ENCODE data around the gene TMEM132C. TPM values are rescaled to one million over a fixed set of nuclear protein-coding genes. Genes with fewer than 3 reads are reported as not detected.

TMEM132C gene
- polyA plus RNA-seq, 2 of the 4 experiments (the other 2 are of a cell fraction): not detected

GRCh38 chr12:128707488-128707887 is 440.5 kb downstream of the TMEM132C start:
- H3K27ac ChIP-seq: no peak overlapping the region
- ChIA-PET CTCF (no interaction called here), POLR2A (no interaction called here)
- H3K4me2 ChIP-seq: no peak overlapping the region
- no peak for ATAC-seq
- no peaks in the 10 kb centered on the region for H3K9me3 ChIP-seq
- no peaks in the 10 kb centered on the region for H3K4me1 ChIP-seq
- no peak overlapping the region for H3K4me3 ChIP-seq
- no peak for DNase-seq (ENCODE audit: low read depth in 1 of 2, low spot score in 1 of 2)
- TF ChIP-seq SMC3 (IDR thresholded peaks at IDR 0.05): no peak
- TF ChIP-seq NFE2L2 (conservative IDR thresholded peaks at IDR 0.05; ENCODE audit: low read length): no peak
- TF ChIP-seq, protein P1, sequence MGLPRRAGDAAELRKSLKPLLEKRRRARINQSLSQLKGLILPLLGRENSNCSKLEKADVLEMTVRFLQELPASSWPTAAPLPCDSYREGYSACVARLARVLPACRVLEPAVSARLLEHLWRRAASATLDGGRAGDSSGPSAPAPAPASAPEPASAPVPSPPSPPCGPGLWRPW (IDR thresholded peaks at IDR 0.05): no peak
- no peak for FAIRE-seq
- 37% methylated on average over 8 of the region's 8 CpGs for WGBS (ENCODE audit: missing lambda C conversion rate)

GRCh38 chr12:128708789-128709188 is 441.8 kb downstream of the TMEM132C start:
- 18% methylated on average over 6 of the region's 6 CpGs for WGBS (ENCODE audit: missing lambda C conversion rate)
- ATAC-seq (no peak), DNase-seq (ENCODE audit: low read depth in 1 of 2, low spot score in 1 of 2) (no peak), FAIRE-seq (no peak)
- no peaks in the 10 kb centered on the region for H3K9me3 ChIP-seq
- ChIA-PET POLR2A (no interaction called here), CTCF (no interaction called here)
- H3K27ac ChIP-seq: no peak overlapping the region
- H3K4me3 ChIP-seq: no peak overlapping the region
- no peak overlapping the region for H3K4me2 ChIP-seq
- H3K4me1 ChIP-seq: no peaks in the 10 kb centered on the region
- no peak for TF ChIP-seq PHF8 (IDR thresholded peaks at IDR 0.05; ENCODE audit: borderline replicate concordance, low read depth)
- TF ChIP-seq BHLHE40 (IDR thresholded peaks at IDR 0.05; ENCODE audit: low read depth, low read length): no peak
- TF ChIP-seq GATA3 (IDR thresholded peaks at IDR 0.05; ENCODE audit: borderline replicate concordance): no peak
- no peak for TF ChIP-seq CHD2 (IDR thresholded peaks at IDR 0.05; ENCODE audit: low read length, partially characterized antibody)
- TF ChIP-seq ZC3H11A (IDR thresholded peaks at IDR 0.05): no peak
- no peak for TF ChIP-seq EHMT2 (IDR thresholded peaks at IDR 0.05; ENCODE audit: low read depth)
- TF ChIP-seq ZSCAN20 (CRISPR knock-in tag; IDR thresholded peaks at IDR 0.05): no peak
- no peak for TF ChIP-seq CTCF (IDR thresholded peaks at IDR 0.05)

DNA sequence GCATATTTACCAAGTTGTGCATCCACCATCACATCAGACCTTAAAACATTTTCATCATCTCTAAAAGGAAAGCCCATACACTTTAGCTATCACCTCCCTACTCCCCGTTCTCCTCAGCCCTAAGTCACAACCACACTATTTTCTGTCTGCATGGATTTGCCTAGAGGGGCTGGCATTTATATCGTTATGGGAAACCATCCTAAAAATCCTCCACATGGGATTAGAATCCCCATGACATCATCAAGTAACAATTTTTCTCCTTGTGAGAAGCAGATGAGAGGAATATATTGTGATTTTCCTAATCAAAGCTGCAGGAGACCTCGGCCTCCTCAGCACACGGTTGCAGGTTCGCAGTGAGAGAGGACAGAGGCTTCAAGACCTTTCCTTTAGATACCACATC is 442.7 kb downstream of the TMEM132C start:
- DNase-seq (ENCODE audit: low read depth in 1 of 2, low spot score in 1 of 2) (no peak), ATAC-seq (no peak), FAIRE-seq (no peak)
- POLR2A ChIA-PET: no interaction called here
- TF ChIP-seq RAD21 (conservative IDR thresholded peaks at IDR 0.05 in 1 of 2, IDR thresholded peaks at IDR 0.05 in 1 of 2): no peak
- no peak for TF ChIP-seq POLR2A (IDR thresholded peaks at IDR 0.05; ENCODE audit: low read length)
- no peak for TF ChIP-seq TFCP2L1 (CRISPR knock-in tag; IDR thresholded peaks at IDR 0.05)
- TF ChIP-seq MAFK (IDR thresholded peaks at IDR 0.05; ENCODE audit: partially characterized antibody): no peak
- TF ChIP-seq, protein P2, sequence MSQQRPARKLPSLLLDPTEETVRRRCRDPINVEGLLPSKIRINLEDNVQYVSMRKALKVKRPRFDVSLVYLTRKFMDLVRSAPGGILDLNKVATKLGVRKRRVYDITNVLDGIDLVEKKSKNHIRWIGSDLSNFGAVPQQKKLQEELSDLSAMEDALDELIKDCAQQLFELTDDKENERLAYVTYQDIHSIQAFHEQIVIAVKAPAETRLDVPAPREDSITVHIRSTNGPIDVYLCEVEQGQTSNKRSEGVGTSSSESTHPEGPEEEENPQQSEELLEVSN (IDR thresholded peaks at IDR 0.05; ENCODE audit: borderline replicate concordance, low read depth): no peak
- no peak for TF ChIP-seq HEYL (CRISPR knock-in tag; IDR thresholded peaks at IDR 0.05)
- no peak for TF ChIP-seq HOXB13 (CRISPR knock-in tag; IDR thresholded peaks at IDR 0.05; ENCODE audit: low read depth)
- TF ChIP-seq RCOR1 (IDR thresholded peaks at IDR 0.05; ENCODE audit: low read depth, low read length): no peak
- TF ChIP-seq JUN (IDR thresholded peaks at IDR 0.05): no peak
- no peak for TF ChIP-seq TP53 (CRISPR knock-in tag; IDR thresholded peaks at IDR 0.05)
- no peak for TF ChIP-seq MAX (IDR thresholded peaks at IDR 0.05)
- TF ChIP-seq HDAC2 (IDR thresholded peaks at IDR 0.05): no peak
- TF ChIP-seq ZNF302 (CRISPR knock-in tag; IDR thresholded peaks at IDR 0.05): no peak
- no peak for TF ChIP-seq CHD2 (IDR thresholded peaks at IDR 0.05; ENCODE audit: low read length, partially characterized antibody)
- no peak for TF ChIP-seq JUNB (IDR thresholded peaks at IDR 0.05)
- TF ChIP-seq MYC (IDR thresholded peaks at IDR 0.05; ENCODE audit: borderline replicate concordance, low read length): no peak
- Histone ChIP-seq H3K27ac (no peak overlapping the region), H3K4me3 (no peak overlapping the region), H3K4me2 (no peak overlapping the region), H3K4me1 (no peaks in the 10 kb centered on the region), H3K9me3 (no peaks in the 10 kb centered on the region)
- CTCF ChIA-PET: no interaction called here
- 5% methylated on average over 5 of the region's 5 CpGs for WGBS (ENCODE audit: missing lambda C conversion rate)
